Activated gamma-delta T cell (primary cell): ENCODE measurements around the gene FHL3.
"Not testable (repeated sequence)": the region's sequence is repeated elsewhere in the genome, so short reads cannot be mapped to it uniquely, and the experiment has no call there.

ENCODE experiments used
- DNase-seq: peaks from one replicate; lab custom pipeline; 2025; lab: John Stamatoyannopoulos, UW

FHL3 gene

GRCh38 chr1:38034871-38035270 lies 29.6 kb upstream of the FHL3 start:
- no peak for DNase-seq

- DNase-seq: not testable (repeated sequence)
Measured at GRCh38 chr1:38032992-38033391, 27.7 kb upstream of the FHL3 start.

- DNase-seq: no peak
Measured at GRCh38 chr1:38031513-38031866, 26.2 kb upstream of the FHL3 start.

- DNase-seq: no peak
Measured at GRCh38 chr1:38030596-38031512, 25.5 kb upstream of the FHL3 start.

GRCh38 chr1:38029685-38030511 lies 24.6 kb upstream of the FHL3 start:
- DNase-seq: no peak

- no peak for DNase-seq
Measured at GRCh38 chr1:38029081-38029681, 23.9 kb upstream of the FHL3 start.

- DNase-seq: no peak
Measured at GRCh38 chr1:38028671-38029070, 23.4 kb upstream of the FHL3 start.

- DNase-seq: no peak
Measured at GRCh38 chr1:38028105-38028591, 22.8 kb upstream of the FHL3 start.

- DNase-seq: no peak
Measured at GRCh38 chr1:38027201-38028104, 22.1 kb upstream of the FHL3 start.

GRCh38 chr1:38026592-38027200 lies 21.4 kb upstream of the FHL3 start:
- no peak for DNase-seq

- DNase-seq: no peak
Measured at GRCh38 chr1:38025664-38026063, 20.4 kb upstream of the FHL3 start.

- no peak for DNase-seq
Measured at GRCh38 chr1:38025233-38025632, 19.9 kb upstream of the FHL3 start.

GRCh38 chr1:38022810-38023209 lies 17.5 kb upstream of the FHL3 start:
- no peak for DNase-seq

GRCh38 chr1:38021969-38022368 lies 16.7 kb upstream of the FHL3 start:
- DNase-seq: no peak

GRCh38 chr1:38020396-38020795 lies 15.1 kb upstream of the FHL3 start:
- no peak for DNase-seq

GRCh38 chr1:38018864-38019343 lies 13.6 kb upstream of the FHL3 start:
- no peak for DNase-seq

GRCh38 chr1:38015978-38016725 lies 10.8 kb upstream of the FHL3 start:
- DNase-seq: no peak

GRCh38 chr1:38014724-38015424 lies 9.6 kb upstream of the FHL3 start:
- DNase-seq: no peak

GRCh38 chr1:38014171-38014570 lies 8.9 kb upstream of the FHL3 start:
- no peak for DNase-seq
